Activated naive CD4-positive, alpha-beta T cell (primary cell): ENCODE data around the gene MAPK14.
"Not testable (repeated sequence)": the region's sequence is repeated elsewhere in the genome, so short reads cannot be mapped to it uniquely, and the experiment has no call there.

Experiments
- DNase-seq, 4 experiments: peaks; one replicate each; lab custom pipeline; 2025; lab: John Stamatoyannopoulos, UW

Gene MAPK14

DNA sequence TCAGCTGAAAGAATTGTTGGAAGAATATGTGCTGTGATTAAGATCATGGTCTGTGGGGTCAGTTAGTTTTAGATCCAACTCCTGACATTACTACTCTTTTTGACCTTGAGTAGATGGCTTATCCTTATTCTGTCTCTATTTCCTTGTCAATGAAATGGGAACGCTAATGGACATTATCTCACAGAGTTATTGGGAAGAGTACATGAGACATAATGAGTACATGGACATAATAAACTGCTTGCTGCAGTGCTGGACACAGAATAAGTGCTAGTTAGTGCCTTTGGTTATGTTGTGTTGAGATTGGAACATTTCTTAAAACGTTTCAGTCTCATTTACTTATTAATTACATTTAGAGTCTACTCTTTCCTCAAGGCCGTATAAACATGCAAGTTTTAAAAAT is 42.6 kb downstream of the MAPK14 start:
- no peak for DNase-seq

DNA sequence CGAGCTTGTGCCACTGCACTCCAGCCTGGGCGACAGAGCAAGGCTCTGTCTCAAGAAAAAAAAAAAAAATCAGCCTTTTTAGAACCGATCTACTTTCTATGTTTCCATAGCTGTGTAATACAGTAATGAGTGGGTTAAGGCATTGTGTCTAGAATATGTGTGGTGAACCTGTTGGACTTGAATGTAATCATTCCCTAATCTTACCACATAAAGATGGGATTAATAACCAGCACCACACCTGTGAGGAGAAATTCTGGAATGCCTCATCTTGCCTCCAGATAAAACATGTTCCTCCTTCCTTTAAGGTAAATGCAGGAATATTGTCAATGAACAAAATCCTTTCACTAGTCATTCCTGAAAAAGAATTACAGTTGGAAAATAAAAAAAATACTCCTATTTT is 43.7 kb downstream of the MAPK14 start:
- DNase-seq = no peak

DNA sequence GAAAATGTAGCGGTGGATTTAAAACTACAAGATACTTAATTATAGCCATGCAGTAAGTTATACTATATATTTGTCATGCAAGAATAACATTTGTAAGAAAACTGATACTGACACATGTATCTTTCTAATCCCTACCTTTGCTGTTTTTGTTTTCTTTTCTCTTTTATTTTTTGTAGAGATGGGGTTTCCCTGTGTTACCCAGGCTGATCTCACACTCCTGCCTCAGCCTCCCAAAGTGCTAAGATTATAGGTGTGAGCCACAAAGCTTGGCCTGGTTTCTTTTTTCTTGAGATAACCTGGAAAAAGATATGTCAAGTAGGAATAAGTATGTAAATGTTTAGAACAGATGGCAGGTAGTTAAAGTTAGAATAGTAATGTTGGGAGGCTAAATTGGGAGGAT is 44.1 kb downstream of the MAPK14 start:
- DNase-seq = no peak

DNA sequence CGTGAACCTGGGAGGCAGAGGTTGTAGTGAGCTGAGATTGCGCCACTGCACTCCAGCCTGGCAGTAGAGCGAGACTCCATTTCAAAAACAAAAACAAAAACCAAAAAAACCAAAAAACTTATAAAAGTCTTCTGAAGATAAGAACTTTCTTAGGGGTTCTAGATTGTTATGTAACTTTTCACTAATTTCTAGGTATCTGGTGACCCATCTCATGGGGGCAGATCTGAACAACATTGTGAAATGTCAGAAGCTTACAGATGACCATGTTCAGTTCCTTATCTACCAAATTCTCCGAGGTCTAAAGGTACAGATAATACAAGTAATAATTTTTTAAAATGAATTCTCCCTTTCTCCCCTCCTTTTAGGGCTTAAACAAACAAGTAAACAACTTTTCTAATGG is 45.1 kb downstream of the MAPK14 start:
- DNase-seq = no peak

DNA sequence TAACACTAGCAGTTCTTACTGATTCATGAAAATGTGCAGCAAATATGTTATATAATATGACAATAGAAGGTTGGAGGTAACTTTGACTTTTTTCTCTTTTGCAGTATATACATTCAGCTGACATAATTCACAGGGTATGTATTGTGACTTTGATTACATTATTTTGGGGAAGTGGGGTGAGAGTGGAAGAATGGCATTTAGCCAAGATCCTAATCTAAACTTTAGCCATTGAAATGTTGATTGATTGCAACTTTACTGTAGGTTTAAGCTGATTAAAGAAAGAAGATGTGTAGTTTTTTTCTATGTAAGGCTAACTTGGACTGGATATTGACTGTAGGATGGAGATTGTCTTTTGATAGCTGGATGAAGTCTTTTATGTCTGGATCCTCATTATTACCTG is 46.0 kb downstream of the MAPK14 start:
- no peak for DNase-seq

DNA sequence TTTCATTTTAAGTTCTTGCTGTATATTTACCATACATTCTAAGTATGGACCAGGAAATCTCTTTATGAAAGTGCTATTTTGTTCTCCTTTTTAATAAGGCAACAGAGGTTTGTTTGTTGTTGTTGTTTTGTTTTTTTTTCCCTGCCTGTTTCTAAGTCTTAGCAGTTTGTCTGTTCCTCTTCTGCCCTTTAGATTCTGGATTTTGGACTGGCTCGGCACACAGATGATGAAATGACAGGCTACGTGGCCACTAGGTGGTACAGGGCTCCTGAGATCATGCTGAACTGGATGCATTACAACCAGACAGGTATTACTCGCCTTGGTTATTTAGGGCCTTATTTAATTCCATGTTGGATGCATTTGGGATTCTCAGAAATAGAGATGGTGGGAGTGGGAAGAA is 48.0 kb downstream of the MAPK14 start:
- DNase-seq = no peak

DNA sequence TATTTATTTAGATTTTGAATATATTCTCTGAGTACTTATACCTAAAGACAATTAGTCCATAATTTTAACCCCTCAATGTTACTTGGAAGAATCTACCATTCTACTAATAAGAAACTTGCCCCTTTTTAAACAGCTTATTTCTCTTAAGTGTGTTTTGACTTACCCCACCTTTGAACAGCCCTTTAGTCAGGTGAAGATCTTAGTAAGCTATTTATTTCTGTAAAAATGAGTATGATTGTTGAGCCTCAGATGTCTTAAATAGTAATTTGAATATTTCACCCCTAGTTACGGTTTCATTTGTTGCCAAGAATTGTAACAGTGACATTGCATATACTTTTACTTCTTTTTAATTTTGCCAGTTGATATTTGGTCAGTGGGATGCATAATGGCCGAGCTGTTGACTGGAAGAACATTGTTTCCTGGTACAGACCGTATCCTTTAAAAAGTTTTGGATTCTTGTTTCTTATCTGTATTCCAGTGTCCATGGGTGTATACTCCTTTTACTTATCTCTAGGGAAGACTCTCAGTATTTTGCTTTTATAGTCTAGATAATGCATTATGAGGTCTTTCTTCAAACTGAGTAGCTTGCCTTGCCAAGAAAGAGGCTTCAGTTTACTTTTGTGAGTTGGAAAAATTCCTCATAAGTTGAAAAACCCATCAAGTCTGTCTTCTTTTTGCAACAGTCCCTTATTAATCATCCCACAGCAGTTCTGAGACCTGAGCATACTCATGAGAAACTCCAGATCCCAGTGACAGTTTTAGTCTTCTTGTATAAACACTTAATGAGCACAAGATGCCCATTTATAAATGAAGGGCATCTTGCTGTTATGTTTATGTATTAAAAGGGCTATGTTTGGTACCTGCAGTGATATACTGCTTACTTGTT is 48.8 kb downstream of the MAPK14 start:
- DNase-seq = no peak

DNA sequence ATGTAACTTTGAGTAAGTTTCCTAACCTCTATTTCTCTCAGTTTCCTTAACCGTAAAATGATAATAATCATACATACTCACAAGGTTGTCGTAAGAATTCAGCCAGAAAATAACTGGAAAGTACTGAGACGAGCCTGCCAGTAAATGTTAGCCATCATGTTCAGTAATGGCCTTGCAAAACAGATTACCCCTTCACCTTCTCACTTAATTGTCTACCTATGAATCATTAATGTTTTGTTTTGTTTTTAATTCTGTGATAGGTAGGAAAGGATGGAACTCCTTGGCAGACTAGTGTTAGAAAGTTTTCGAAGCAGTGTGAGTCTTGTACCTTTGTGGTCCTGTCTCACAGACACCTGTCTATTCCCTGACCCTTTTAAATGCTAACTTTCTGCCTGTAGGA is 50.6 kb downstream of the MAPK14 start:
- no peak for DNase-seq

DNA sequence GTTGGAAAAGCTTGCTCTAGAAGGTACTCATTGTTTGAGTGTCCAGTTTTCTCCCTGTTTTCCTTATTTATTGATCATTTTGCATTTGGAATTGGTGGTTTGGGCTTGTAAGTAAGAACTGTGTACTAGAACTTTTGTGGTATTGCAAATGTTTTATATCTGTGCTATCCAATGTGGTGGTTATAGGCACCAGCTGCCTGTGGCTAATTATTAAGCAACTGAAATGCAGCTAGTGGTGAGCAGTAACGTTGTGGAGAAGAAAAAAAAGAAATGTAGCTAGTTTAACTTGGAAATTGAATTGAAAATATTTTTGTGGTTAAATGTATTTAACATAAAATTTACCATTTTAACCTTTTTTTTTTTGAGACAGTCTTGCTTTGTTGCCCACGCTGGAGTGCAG is 52.0 kb downstream of the MAPK14 start:
- no peak for DNase-seq

DNA sequence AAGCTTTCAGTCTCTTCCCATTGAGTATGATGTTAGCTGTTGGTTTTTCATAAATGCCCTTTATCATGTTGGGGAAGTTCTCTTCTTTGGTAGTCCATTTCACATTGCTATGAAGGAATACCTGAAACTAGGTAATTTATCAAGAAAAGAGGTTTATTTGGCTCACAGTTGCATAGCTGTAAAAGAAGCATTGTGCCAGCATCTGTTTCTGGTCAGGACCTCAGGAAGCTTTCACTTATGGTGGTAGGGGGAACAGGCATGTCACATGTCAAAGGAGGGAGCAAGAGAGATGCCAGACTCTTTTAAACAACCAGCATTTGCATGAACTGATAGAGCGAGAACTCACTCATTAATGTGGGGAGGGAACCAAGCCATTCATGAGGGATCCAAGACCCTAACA is 54.7 kb downstream of the MAPK14 start:
- no peak for DNase-seq

DNA sequence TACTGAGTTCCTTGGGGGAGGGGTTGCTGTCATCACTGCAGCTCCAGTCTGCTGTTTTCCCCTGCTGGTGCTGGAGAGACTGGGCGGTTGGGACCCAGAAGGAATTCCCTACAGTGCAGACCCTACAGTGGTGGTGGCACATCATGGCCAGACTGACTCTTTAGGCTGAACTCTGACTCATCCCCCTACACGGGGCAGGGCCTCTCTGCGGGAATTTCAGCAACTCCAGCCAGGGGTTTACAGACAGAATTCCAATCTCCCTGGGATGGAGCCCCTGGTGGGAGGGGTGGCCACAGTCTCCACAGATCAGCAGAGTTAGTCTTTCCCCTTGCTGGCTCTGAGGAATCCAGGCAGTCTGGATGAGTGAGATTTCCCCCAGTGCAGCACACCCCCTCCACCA is 55.8 kb downstream of the MAPK14 start:
- DNase-seq = no peak

DNA sequence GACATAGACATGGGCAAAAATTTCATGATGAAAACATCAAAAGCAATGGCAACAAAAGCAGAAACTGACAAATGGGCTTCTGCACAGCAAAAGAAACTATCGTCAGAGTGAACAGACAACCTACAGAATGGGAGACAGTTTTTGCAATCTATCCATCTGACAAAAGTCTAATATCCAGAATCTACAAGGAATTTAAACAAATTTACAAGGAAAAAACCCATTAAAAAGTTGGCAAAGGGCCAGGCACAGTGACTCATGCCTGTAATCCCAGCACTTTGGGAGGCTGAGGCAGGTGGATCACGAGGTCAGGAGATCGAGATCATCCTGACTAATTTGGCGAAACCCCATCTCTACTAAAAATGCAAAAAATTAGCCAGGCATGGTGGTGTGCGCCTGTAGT is 60.6 kb downstream of the MAPK14 start:
- DNase-seq = not testable (repeated sequence)

DNA sequence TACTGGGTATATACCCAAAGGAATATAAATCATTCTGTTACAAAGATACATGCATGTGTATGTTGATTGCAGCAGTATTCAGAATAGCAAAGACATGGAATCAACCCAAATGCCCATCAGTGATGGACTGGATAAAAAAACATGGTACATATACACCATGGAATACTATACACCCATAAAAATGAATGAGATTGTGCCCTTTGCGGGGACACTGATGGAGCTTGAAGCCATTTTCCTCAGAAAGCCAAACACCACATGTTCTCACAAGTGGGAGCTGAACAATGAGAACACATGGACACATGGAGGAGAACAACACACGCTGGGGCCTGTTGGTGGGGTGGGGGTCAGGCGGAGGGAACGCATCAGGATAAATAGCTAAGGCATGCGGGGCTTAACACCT is 61.4 kb downstream of the MAPK14 start:
- no peak for DNase-seq

DNA sequence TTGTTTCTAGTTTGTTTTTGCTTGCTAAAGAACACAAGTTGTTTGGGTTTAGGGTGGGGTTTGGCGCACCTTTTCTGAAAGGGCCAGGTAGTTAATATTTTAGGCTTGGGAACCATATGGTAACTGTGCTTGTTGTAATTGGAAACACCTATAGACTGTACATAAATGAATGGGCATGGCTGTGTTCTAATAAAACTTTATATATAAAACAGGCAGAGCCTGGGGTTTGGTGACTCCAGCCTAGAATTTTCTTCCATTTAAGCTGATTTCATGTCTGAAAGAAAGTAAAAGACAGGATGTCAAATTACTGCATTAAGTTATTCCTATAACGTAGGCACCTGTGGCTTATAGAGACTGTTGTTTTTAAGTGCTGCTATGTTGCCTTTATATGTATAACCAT is 66.6 kb downstream of the MAPK14 start:
- no peak for DNase-seq

DNA sequence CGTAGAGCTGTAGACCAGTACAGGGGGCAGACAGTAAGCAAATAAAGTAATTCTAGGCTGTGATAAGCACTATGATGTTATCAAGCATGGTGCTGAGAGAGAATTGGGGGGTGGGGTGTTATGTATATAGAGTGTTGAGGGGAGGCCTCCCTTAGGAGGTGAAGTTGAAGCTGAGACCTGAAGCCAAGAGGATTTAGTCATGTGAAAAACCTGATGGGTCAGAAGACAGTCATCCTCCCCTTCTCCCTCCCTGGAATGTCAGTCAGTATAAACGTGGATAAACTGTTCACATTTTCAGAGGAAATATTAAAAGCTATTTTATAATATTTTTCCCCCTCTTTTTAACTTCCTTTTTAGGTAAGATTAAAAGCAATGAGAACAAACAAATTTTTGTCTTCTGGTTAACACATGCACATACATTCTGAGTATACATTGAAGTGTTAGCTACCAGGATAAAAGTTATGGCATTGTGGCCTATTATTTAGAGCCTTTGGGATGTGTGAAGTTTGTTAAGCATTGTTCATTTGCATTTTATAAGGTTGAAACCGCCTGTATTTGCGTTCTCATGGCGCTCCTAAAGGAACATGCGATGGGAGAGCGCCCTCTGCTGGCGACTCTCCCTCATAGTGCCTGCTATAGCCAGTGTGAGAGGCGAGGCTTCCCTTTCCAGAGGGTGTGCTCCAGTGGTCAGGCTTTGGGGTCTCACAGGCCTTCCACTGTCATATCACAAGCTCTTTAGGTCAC is 67.3 kb downstream of the MAPK14 start:
- peak; percentile 58 to 80 (median 74) for DNase-seq

DNA sequence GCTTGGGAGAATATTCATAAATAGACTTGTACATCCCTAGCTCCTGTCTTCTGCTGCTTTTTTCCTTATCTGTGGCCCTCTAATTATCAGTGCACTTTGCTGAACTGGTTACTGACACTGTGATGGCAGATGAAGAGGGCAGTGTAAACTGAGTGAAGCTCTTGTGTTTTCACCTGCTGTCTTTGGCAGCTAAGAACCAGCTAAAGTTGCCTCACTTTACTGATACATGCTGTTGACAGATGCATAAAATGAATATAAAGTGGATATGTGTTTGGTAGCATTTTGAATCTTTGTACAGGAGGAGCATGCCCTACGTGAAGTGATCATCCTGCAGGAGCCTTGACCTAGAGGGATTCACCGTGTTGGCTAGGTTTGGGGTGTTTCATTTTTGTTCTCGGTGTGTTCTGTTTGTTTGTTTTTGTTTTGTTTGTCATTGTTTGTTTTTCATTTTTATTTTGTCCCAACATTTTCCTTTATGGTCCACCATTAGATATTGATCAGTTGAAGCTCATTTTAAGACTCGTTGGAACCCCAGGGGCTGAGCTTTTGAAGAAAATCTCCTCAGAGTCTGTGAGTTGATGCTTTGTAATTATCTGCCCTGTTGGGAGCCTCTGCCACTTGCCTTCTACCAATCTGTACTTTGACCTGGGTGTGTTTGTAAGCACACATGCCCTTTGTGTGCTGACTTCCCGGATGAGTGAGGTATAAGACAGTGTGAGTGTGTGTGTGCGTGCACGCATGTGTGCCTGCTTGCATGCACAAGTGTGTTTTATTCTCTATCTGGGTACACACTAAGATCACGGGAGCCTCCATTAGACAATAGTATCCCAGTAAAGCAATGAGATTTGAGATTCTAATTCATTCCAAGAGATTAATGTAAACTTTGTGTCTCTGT is 68.1 kb downstream of the MAPK14 start:
- no peak for DNase-seq

DNA sequence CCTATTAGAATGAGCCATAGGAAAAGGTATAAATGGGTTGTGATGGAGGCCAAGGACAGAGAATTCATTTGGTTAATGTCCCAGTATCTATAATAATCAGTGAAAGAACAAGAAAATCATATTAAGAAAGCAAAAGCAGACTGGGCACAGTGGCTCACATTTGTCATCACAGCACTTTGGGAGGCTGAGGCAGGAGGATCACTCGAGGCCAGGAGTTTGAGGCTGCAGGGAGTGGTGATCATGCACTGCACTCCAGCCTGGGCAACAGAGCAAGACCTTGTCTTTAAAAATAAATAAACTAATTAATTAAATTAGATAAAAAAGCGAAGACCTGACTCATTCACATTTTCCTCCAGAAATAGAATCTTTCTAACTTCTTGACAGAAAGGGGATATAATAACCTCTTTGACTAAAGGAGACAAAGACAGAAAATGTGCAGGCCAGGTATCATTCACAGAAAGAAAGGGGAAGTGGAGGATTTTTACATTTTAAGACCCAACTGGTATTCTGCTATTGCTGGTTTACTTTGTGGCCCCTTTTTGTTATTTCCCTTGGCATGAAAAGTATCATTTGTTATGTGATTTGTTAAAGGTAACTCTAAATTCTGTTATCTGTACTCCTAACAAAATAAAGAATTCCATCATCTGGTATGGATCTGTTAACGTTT is 70.8 kb downstream of the MAPK14 start:
- no peak for DNase-seq

DNA sequence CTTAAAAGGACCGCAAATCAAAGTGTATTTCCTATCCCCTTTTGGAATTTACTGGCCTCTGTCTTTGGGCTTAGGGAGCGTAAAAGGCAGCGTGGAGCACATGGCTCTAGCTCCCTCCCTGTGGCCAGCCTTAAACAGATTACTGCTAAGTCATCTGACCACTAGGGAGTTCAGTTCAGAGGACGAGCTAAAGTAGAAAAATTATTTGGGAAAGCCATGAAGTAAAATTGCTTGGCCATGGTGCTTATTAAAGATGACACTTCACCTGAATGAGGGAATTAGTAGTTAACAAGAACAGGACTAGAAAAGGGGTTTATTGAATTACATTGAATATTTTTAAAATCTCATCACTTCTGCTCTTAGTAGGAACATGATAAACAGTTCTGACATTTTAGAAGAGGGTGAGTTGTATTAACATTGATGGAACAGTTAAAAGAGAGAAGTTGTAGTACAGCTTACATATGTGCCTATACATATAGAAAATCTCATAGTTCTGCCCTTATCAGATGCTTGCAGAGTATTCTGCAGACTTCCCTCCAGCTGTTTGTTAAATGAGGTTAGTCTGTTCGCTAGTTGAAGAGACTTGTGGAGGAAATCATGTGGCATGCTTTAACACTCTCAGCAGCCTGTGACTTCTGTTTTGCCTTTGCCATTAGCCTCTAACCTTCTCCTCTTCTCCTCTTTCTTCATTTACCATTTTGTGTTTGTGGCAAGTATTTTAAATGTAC is 71.5 kb downstream of the MAPK14 start:
- no peak for DNase-seq

DNA sequence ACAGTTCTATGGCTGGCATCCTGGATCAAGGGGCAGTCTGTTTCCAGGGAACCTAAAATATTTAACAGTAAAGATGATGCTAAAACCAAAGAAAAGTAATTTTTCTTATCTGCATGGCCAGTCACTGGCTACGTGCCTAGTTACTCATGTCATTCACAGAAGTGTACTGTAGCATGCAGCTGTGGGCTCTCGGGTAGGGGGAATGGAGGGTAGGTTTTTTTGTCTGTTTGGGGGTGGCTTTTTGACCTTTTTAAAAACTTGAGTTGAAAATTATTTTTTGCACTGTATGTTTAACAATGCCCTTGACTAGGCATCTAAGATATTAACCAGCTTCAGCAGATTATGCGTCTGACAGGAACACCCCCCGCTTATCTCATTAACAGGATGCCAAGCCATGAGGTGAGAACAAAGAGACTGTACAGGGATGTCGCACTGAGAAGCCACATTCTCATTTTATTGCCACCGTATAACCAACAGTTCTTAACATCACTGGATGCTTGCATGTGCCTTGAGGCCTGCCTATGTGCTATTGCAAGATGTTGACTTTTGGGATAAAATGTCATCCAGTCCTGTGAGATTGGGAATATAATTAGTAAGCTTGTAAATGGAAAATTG is 72.4 kb downstream of the MAPK14 start:
- no peak for DNase-seq

DNA sequence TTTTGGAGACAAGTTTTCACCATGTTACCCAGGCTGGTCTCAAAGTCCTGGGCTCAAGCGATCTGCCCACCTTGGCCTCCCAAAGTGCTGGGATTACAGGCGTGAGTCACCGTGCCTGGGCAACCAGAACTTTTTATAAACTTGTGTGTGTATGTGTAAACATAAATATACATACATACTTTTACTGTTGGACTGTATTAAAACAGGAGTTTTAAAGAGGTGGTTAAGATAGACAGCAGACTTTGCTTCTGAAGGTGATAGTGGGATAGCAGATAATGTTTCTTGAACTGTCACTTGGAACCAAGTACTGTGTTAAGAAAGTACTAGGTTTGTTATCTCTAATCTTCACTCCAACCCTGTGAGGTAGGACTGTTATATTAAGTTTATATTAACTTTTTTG is 74.1 kb downstream of the MAPK14 start:
- no peak for DNase-seq

DNA sequence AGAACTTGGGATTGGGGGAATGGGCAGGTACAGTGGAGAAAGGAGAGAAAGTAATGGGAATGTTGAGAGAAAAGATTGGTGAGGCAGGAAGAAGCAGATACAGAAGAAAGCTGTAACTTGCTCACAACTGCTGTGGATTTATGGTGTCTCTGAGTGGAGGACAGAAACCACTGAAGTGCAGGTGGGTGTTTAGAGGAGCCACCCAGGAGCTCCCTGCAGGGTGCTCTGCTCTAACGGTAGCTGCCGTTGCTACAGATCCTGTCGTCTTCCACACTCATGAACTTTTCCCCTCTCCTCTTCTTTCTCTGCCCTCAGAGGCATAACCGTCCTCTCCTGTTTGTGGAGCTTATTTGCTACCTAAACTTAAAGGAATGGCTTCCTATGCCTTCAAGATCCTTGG is 75.2 kb downstream of the MAPK14 start:
- no peak for DNase-seq
